Memory B cell (primary cell): ENCODE results near the gene DLGAP1.

Experiments
- ATAC-seq: fragments of 150-1000 bp; cut with Tn5 transposase; 2 replicates; pipeline ENCODE4 v1.10.0; 2021; ENCODE audit warnings: low read depth, mild to moderate bottlenecking, moderate library complexity
- DNase-seq, 2 donors: peaks; one replicate each; pipeline ENCODE4 v3.0.0; 2022; ENCODE audit warnings: low spot score in 2 of 2
- H3K27ac Mint-ChIP-seq: one replicate; pipeline ENCODE4 v1.8.0; 2022; ENCODE audit warnings: mild to moderate bottlenecking, moderate library complexity, mixed read lengths
- H3K27me3 Mint-ChIP-seq: one replicate; pipeline ENCODE4 v1.8.0; 2022; ENCODE audit warnings: mixed read lengths
- H3K36me3 Mint-ChIP-seq: one replicate; pipeline ENCODE4 v1.8.0; 2022; ENCODE audit warnings: mild to moderate bottlenecking, mixed read lengths
- H3K4me1 Mint-ChIP-seq: one replicate; pipeline ENCODE4 v1.8.0; 2022; ENCODE audit warnings: mixed read lengths
- H3K4me3 Mint-ChIP-seq: one replicate; pipeline ENCODE4 v1.8.0; 2022; ENCODE audit warnings: mild to moderate bottlenecking, moderate library complexity, mixed read lengths
- H3K9me3 Mint-ChIP-seq: one replicate; pipeline ENCODE4 v1.8.0; 2022; ENCODE audit warnings: mixed read lengths

Gene DLGAP1

GRCh38 chr18:3626929-3627458, 828.1 kb downstream of the DLGAP1 start:
- H3K27ac Mint-ChIP-seq = no peak overlapping the region
- H3K36me3 Mint-ChIP-seq = no peaks in the 10 kb centered on the region
- peaks cover 10% of the 10 kb centered on the region for H3K27me3 Mint-ChIP-seq
- no peak overlapping the region for H3K4me3 Mint-ChIP-seq
- H3K9me3 Mint-ChIP-seq = no peaks in the 10 kb centered on the region
- no peak for DNase-seq
- no peak for ATAC-seq
- peaks cover 6% of the 10 kb centered on the region for H3K4me1 Mint-ChIP-seq

- H3K27me3 Mint-ChIP-seq = peaks cover 10% of the 10 kb centered on the region
- ATAC-seq (no peak), DNase-seq (no peak)
- H3K9me3 Mint-ChIP-seq = no peaks in the 10 kb centered on the region
- H3K36me3 Mint-ChIP-seq = no peaks in the 10 kb centered on the region
- H3K27ac Mint-ChIP-seq = no peak overlapping the region
- H3K4me3 Mint-ChIP-seq = no peak overlapping the region
- peaks cover 6% of the 10 kb centered on the region for H3K4me1 Mint-ChIP-seq
These were observed 829.4 kb downstream of the DLGAP1 start for GRCh38 chr18:3625742-3626091.

- H3K27ac Mint-ChIP-seq = no peak overlapping the region
- H3K4me3 Mint-ChIP-seq = no peak overlapping the region
- H3K36me3 Mint-ChIP-seq = no peaks in the 10 kb centered on the region
- DNase-seq = no peak
- peak; percentile 45 for ATAC-seq
- no peaks in the 10 kb centered on the region for H3K9me3 Mint-ChIP-seq
- H3K4me1 Mint-ChIP-seq = peaks cover 6% of the 10 kb centered on the region
- peaks cover 10% of the 10 kb centered on the region for H3K27me3 Mint-ChIP-seq
These were observed 830.0 kb downstream of the DLGAP1 start for GRCh38 chr18:3624935-3625741.

- no peaks in the 10 kb centered on the region for H3K9me3 Mint-ChIP-seq
- no peak overlapping the region for H3K4me3 Mint-ChIP-seq
- H3K27me3 Mint-ChIP-seq = peaks cover 10% of the 10 kb centered on the region
- peaks cover 6% of the 10 kb centered on the region for H3K4me1 Mint-ChIP-seq
- DNase-seq = no peak
- ATAC-seq = no peak
- no peaks in the 10 kb centered on the region for H3K36me3 Mint-ChIP-seq
- H3K27ac Mint-ChIP-seq = no peak overlapping the region
These were observed 830.6 kb downstream of the DLGAP1 start for GRCh38 chr18:3624546-3624934.

GRCh38 chr18:3623769-3624545, 831.1 kb downstream of the DLGAP1 start:
- Mint-ChIP-seq H3K27ac (no peak overlapping the region), H3K36me3 (no peaks in the 10 kb centered on the region), H3K4me3 (no peak overlapping the region), H3K9me3 (no peaks in the 10 kb centered on the region), H3K27me3 (peaks cover 10% of the 10 kb centered on the region), H3K4me1 (peaks cover 6% of the 10 kb centered on the region)
- no peak for ATAC-seq
- DNase-seq = no peak

- Mint-ChIP-seq H3K4me3 (no peak overlapping the region), H3K27ac (no peak overlapping the region), H3K36me3 (no peaks in the 10 kb centered on the region), H3K27me3 (peaks cover 9% of the 10 kb centered on the region), H3K4me1 (peaks cover 6% of the 10 kb centered on the region), H3K9me3 (no peaks in the 10 kb centered on the region)
- no peak for ATAC-seq
- no peak for DNase-seq
These were observed 834.7 kb downstream of the DLGAP1 start for GRCh38 chr18:3620146-3621119.

- Mint-ChIP-seq H3K9me3 (no peaks in the 10 kb centered on the region), H3K27ac (no peak overlapping the region), H3K4me3 (no peak overlapping the region), H3K4me1 (peaks cover 2% of the 10 kb centered on the region), H3K27me3 (peaks cover 7% of the 10 kb centered on the region), H3K36me3 (no peaks in the 10 kb centered on the region)
- ATAC-seq (no peak), DNase-seq (no peak)
These were observed 835.4 kb downstream of the DLGAP1 start for GRCh38 chr18:3619746-3620145.

GRCh38 chr18:3619222-3619621, 835.9 kb downstream of the DLGAP1 start:
- DNase-seq (no peak), ATAC-seq (no peak)
- Mint-ChIP-seq H3K4me3 (no peak overlapping the region), H3K36me3 (no peaks in the 10 kb centered on the region), H3K27ac (no peak overlapping the region), H3K4me1 (no peaks in the 10 kb centered on the region), H3K9me3 (no peaks in the 10 kb centered on the region), H3K27me3 (peaks cover 6% of the 10 kb centered on the region)

GRCh38 chr18:3616744-3617143, 838.4 kb downstream of the DLGAP1 start:
- H3K27me3 Mint-ChIP-seq = peaks cover 1% of the 10 kb centered on the region
- no peaks in the 10 kb centered on the region for H3K9me3 Mint-ChIP-seq
- H3K27ac Mint-ChIP-seq = no peak overlapping the region
- DNase-seq (no peak), ATAC-seq (no peak)
- no peak overlapping the region for H3K4me3 Mint-ChIP-seq
- H3K4me1 Mint-ChIP-seq = no peaks in the 10 kb centered on the region
- H3K36me3 Mint-ChIP-seq = no peaks in the 10 kb centered on the region

- Mint-ChIP-seq H3K9me3 (no peaks in the 10 kb centered on the region), H3K4me3 (no peak overlapping the region), H3K36me3 (no peaks in the 10 kb centered on the region), H3K4me1 (no peaks in the 10 kb centered on the region), H3K27ac (no peak overlapping the region), H3K27me3 (no peaks in the 10 kb centered on the region)
- no peak for ATAC-seq
- no peak for DNase-seq
These were observed 839.0 kb downstream of the DLGAP1 start for GRCh38 chr18:3616142-3616541.

- DNase-seq (no peak), ATAC-seq (no peak)
- Mint-ChIP-seq H3K4me3 (no peak overlapping the region), H3K27me3 (no peaks in the 10 kb centered on the region), H3K4me1 (no peaks in the 10 kb centered on the region), H3K27ac (no peak overlapping the region), H3K9me3 (no peaks in the 10 kb centered on the region), H3K36me3 (no peaks in the 10 kb centered on the region)
These were observed 839.6 kb downstream of the DLGAP1 start for GRCh38 chr18:3615374-3615985.

GRCh38 chr18:3612315-3612714, 842.8 kb downstream of the DLGAP1 start:
- no peak for ATAC-seq
- no peaks in the 10 kb centered on the region for H3K4me1 Mint-ChIP-seq
- H3K4me3 Mint-ChIP-seq = no peak overlapping the region
- H3K9me3 Mint-ChIP-seq = no peaks in the 10 kb centered on the region
- H3K27ac Mint-ChIP-seq = no peak overlapping the region
- DNase-seq = no peak
- H3K36me3 Mint-ChIP-seq = peaks cover 2% of the 10 kb centered on the region
- H3K27me3 Mint-ChIP-seq = no peaks in the 10 kb centered on the region

GRCh38 chr18:3611313-3612090, 843.6 kb downstream of the DLGAP1 start:
- H3K9me3 Mint-ChIP-seq = no peaks in the 10 kb centered on the region
- no peaks in the 10 kb centered on the region for H3K27me3 Mint-ChIP-seq
- H3K4me1 Mint-ChIP-seq = no peaks in the 10 kb centered on the region
- DNase-seq = no peak
- peaks cover 2% of the 10 kb centered on the region for H3K36me3 Mint-ChIP-seq
- H3K27ac Mint-ChIP-seq = no peak overlapping the region
- ATAC-seq = no peak
- no peak overlapping the region for H3K4me3 Mint-ChIP-seq
